ENCODE measurements around the gene NNT. TPM values are rescaled to one million over a fixed set of nuclear protein-coding genes. Genes with fewer than 3 reads are reported as not detected.
"Not testable (repeated sequence)": the region's sequence is repeated elsewhere in the genome, so short reads cannot be mapped to it uniquely, and the experiment has no call there.

NNT gene
- total RNA-seq, result 10 to 100 TPM; 79.3 to 79.4 TPM

GRCh38 chr5:43602461-43603343 lies at the start of gene NNT:
NNT (plus strand) TSS chr5:43603180; CDS start chr5:43609196, 6,016 bp downstream.
- ChIA-PET CTCF (interaction anchor here (0.9 to 2.5 kb wide), 4 partner anchors 9 to 560 kb away, joined by 3 to 10 read pairs (median 5); partner anchors contain the start of gene TMEM267), POLR2A (interaction anchor here (0.6 to 2.7 kb wide), 7 partner anchors 8 to 610 kb away, joined by 3 to 35 read pairs (median 4); partner anchors contain the start of genes TMEM267 and ZNF131)

- ChIA-PET CTCF (no interaction called here), POLR2A (no interaction called here)
Measured at GRCh38 chr5:43553381-43553780, 49.6 kb upstream of the NNT start.

- CTCF ChIA-PET, result interaction anchor here (1.4 kb wide), 1 partner anchor 48 kb away, joined by 7 read pairs; the partner anchor contains the start of gene NNT
- POLR2A ChIA-PET, result interaction anchor here (0.6 to 1.5 kb wide), 5 partner anchors 9 to 241 kb away, joined by 3 to 5 read pairs (median 4); partner anchors contain the start of genes HMGCS1 and TMEM267
Measured at GRCh38 chr5:43554497-43554896, 48.5 kb upstream of the NNT start.

- ChIA-PET CTCF (interaction anchor here (1.0 to 1.5 kb wide), 3 partner anchors 41 to 72 kb away, joined by 3 to 7 read pairs (median 4); partner anchors contain the start of genes C5orf34, NNT and TMEM267), POLR2A (interaction anchor here (0.7 to 1.9 kb wide), 6 partner anchors 18 to 547 kb away, joined by 3 to 14 read pairs (median 4); partner anchors contain the start of genes C5orf34, HMGCS1 and TMEM267)
Measured at GRCh38 chr5:43555895-43556606, 46.9 kb upstream of the NNT start.

GRCh38 chr5:43556607-43556856 lies 46.4 kb upstream of the NNT start:
- CTCF ChIA-PET, result interaction anchor here (1.5 kb wide), 1 partner anchor 42 kb away, joined by 4 read pairs; the partner anchor contains the start of gene C5orf34

GRCh38 chr5:43556857-43557542 lies 46.0 kb upstream of the NNT start, which contains the start of gene PAIP1:
PAIP1 (minus strand) TSS chr5:43557077; CDS start chr5:43556846, 231 bp downstream.
- POLR2A ChIA-PET, result interaction anchor here (1.9 kb wide), 1 partner anchor 73 kb away, joined by 14 read pairs; the partner anchor contains the start of gene TMEM267

More at GRCh38 chr5:43556607-43556856, 46.4 kb upstream of the NNT start:
- POLR2A ChIA-PET, result interaction anchor here (1.0 to 1.9 kb wide), 2 partner anchors 48 to 72 kb away, joined by 3 to 14 read pairs; partner anchors contain the start of gene TMEM267

GRCh38 chr5:43560128-43560527 lies 42.9 kb upstream of the NNT start:
- CTCF ChIA-PET, result no interaction called here
- POLR2A ChIA-PET, result no interaction called here

More at GRCh38 chr5:43556857-43557542, 46.0 kb upstream of the NNT start, which contains the start of gene PAIP1:
- CTCF ChIA-PET, result no interaction called here

GRCh38 chr5:43561356-43561755 lies 41.6 kb upstream of the NNT start:
- ChIA-PET CTCF (no interaction called here), POLR2A (no interaction called here)

GRCh38 chr5:43563321-43563720 lies 39.7 kb upstream of the NNT start:
- ChIA-PET CTCF (no interaction called here), POLR2A (no interaction called here)

- POLR2A ChIA-PET, result no interaction called here
Measured at GRCh38 chr5:43564289-43564850, 38.6 kb upstream of the NNT start.

GRCh38 chr5:43565043-43565442 lies 37.9 kb upstream of the NNT start:
- ChIA-PET POLR2A (no interaction called here), CTCF (no interaction called here)

More at GRCh38 chr5:43564289-43564850, 38.6 kb upstream of the NNT start:
- CTCF ChIA-PET, result no interaction called here

GRCh38 chr5:43567967-43568366 lies 35.0 kb upstream of the NNT start:
- ChIA-PET CTCF (interaction anchor here (0.7 kb wide), 1 partner anchor 601 kb away, joined by 3 read pairs; no protein-coding TSS in a partner anchor), POLR2A (no interaction called here)

GRCh38 chr5:43569236-43569746 lies 33.7 kb upstream of the NNT start:
- POLR2A ChIA-PET, result no interaction called here
- CTCF ChIA-PET, result no interaction called here

GRCh38 chr5:43570450-43571158 lies 32.4 kb upstream of the NNT start:
- ChIA-PET CTCF (no interaction called here), POLR2A (no interaction called here)

- CTCF ChIA-PET, result no interaction called here
- POLR2A ChIA-PET, result no interaction called here
Measured at GRCh38 chr5:43571237-43571636, 31.7 kb upstream of the NNT start.

- ChIA-PET POLR2A (no interaction called here), CTCF (no interaction called here)
Measured at GRCh38 chr5:43572357-43572756, 30.6 kb upstream of the NNT start.

- CTCF ChIA-PET, result no interaction called here
- POLR2A ChIA-PET, result no interaction called here
Measured at GRCh38 chr5:43573058-43573457, 29.9 kb upstream of the NNT start.

- CTCF ChIA-PET, POLR2A ChIA-PET: not testable (repeated sequence)
Measured at GRCh38 chr5:43580402-43581210, 22.4 kb upstream of the NNT start.

All from activated CD8-positive, alpha-beta memory T cell treated with anti-CD3 and anti-CD28 coated beads for 36 hours (primary cell).